ENCODE data around the gene COX7B2. TPM values are rescaled to one million over a fixed set of nuclear protein-coding genes. Genes with fewer than 3 reads are reported as not detected.

Gene COX7B2
- total RNA-seq, 1 experiment from 2014 or later: 15.4 TPM

DNA sequence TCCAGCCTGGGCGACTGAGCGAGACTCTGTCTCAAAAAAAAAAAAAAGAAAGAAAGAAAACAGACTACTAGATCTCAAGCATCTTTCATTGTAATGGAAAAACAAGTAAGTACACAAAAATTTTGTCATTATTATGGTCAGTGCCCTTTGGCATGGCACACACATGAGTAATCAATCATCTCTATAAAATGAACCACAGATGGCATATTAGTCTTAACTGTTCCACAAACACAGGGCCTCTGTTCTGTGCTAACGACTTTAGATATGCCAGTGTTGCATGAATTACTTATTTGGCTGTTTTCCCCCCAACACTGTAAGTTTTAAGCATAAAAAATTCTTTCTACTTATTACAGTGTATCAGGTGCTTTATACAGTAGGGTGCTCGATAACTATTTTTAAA, 90.4 kb downstream of the COX7B2 start:
- no peak for TF ChIP-seq EZH2 (IDR thresholded peaks at IDR 0.05; ENCODE audit: low read depth)
- H3K4me2 ChIP-seq: no peak overlapping the region
- H3K27me3 ChIP-seq (ENCODE audit: insufficient read depth, low read depth): no peaks in the 10 kb centered on the region
- H4K20me1 ChIP-seq (ENCODE audit: insufficient read depth): no peaks in the 10 kb centered on the region
- no peaks in the 10 kb centered on the region for H3K9me3 ChIP-seq (ENCODE audit: insufficient read depth, low read depth)
- H3K4me3 ChIP-seq: no peak overlapping the region
- no peak overlapping the region for H2AFZ ChIP-seq
- H3K79me2 ChIP-seq (ENCODE audit: low read depth): no peaks in the 10 kb centered on the region
- POLR2A ChIA-PET (ENCODE audit: unreplicated experiment): no interaction called here
- no peak overlapping the region for H3K27ac ChIP-seq
- DNase-seq: no peak
- intact Hi-C loops (cut with micrococcal nuclease; ENCODE audit: unreplicated experiment): no loop called here
- H3K4me1 ChIP-seq (replicated peaks; ENCODE audit: insufficient read depth): no peaks in the 10 kb centered on the region
- H3K36me3 ChIP-seq (ENCODE audit: low read depth): no peaks in the 10 kb centered on the region
- no peaks in the 10 kb centered on the region for H3K9me2 ChIP-seq (ENCODE audit: insufficient read depth)
- CTCF ChIA-PET: no interaction called here
- H3F3A ChIP-seq (ENCODE audit: insufficient read depth, low read depth): no peaks in the 10 kb centered on the region
- BruUV-seq (replicated peaks): no TSS peak

- H3K9me3 ChIP-seq (ENCODE audit: insufficient read depth, low read depth): no peaks in the 10 kb centered on the region
- no peak overlapping the region for H2AFZ ChIP-seq
- no peak for TF ChIP-seq EZH2 (IDR thresholded peaks at IDR 0.05; ENCODE audit: low read depth)
- no peak for TF ChIP-seq CTCF (conservative IDR thresholded peaks at IDR 0.05)
- H3K27ac ChIP-seq: no peak overlapping the region
- no peak overlapping the region for H3K4me3 ChIP-seq
- DNase-seq: no peak
- no peaks in the 10 kb centered on the region for H3K36me3 ChIP-seq (ENCODE audit: low read depth)
- BruUV-seq (replicated peaks): no TSS peak
- H3K4me2 ChIP-seq: no peak overlapping the region
- no peaks in the 10 kb centered on the region for H3K4me1 ChIP-seq (replicated peaks; ENCODE audit: insufficient read depth)
- H3F3A ChIP-seq (ENCODE audit: insufficient read depth, low read depth): no peaks in the 10 kb centered on the region
- H4K20me1 ChIP-seq (ENCODE audit: insufficient read depth): no peaks in the 10 kb centered on the region
- intact Hi-C loops (cut with micrococcal nuclease; ENCODE audit: unreplicated experiment): no loop called here
- H3K9me2 ChIP-seq (ENCODE audit: insufficient read depth): no peaks in the 10 kb centered on the region
- no peaks in the 10 kb centered on the region for H3K79me2 ChIP-seq (ENCODE audit: low read depth)
- ChIA-PET CTCF (no interaction called here), POLR2A (ENCODE audit: unreplicated experiment) (no interaction called here)
- H3K27me3 ChIP-seq (ENCODE audit: insufficient read depth, low read depth): no peaks in the 10 kb centered on the region
These were observed 91.2 kb downstream of the COX7B2 start for GRCh38 chr4:46817806-46818205.

- no peaks in the 10 kb centered on the region for H3K4me1 ChIP-seq (replicated peaks; ENCODE audit: insufficient read depth)
- no peaks in the 10 kb centered on the region for H4K20me1 ChIP-seq (ENCODE audit: insufficient read depth)
- H3K9me2 ChIP-seq (ENCODE audit: insufficient read depth): no peaks in the 10 kb centered on the region
- no peak overlapping the region for H2AFZ ChIP-seq
- DNase-seq: no peak
- ChIA-PET POLR2A (ENCODE audit: unreplicated experiment) (no interaction called here), CTCF (no interaction called here)
- H3F3A ChIP-seq (ENCODE audit: insufficient read depth, low read depth): no peaks in the 10 kb centered on the region
- H3K4me3 ChIP-seq: no peak overlapping the region
- H3K79me2 ChIP-seq (ENCODE audit: low read depth): no peaks in the 10 kb centered on the region
- H3K9me3 ChIP-seq (ENCODE audit: insufficient read depth, low read depth): no peaks in the 10 kb centered on the region
- intact Hi-C loops (cut with micrococcal nuclease; ENCODE audit: unreplicated experiment): no loop called here
- H3K4me2 ChIP-seq: no peak overlapping the region
- H3K27me3 ChIP-seq (ENCODE audit: insufficient read depth, low read depth): no peaks in the 10 kb centered on the region
- no peak for TF ChIP-seq EZH2 (IDR thresholded peaks at IDR 0.05; ENCODE audit: low read depth)
- TF ChIP-seq CTCF (conservative IDR thresholded peaks at IDR 0.05): no peak
- no peak overlapping the region for H3K27ac ChIP-seq
- no peaks in the 10 kb centered on the region for H3K36me3 ChIP-seq (ENCODE audit: low read depth)
- BruUV-seq (replicated peaks): no TSS peak
These were observed 104.1 kb downstream of the COX7B2 start for GRCh38 chr4:46804781-46805413.

DNA sequence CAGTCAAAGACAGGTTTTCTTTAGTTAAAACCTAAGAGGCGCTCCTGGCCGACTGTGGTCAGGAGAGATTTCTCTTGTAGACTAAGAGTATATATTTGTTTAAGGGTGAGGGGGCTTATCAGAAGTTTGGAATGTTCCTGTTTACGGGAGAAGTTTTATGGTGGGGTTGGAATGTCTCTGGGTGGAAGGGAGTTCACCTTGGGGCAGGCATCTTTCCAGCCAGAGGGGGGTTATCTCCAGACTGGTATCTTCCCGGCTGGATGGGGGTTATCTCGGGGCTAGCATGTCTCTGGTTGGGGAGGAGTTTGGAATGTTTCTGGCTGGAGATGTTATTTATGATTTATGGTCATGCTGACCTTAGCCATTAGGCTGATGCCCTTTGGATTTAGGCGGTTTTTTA, 116.0 kb downstream of the COX7B2 start:
- no peak overlapping the region for H3K4me3 ChIP-seq
- H3K9me3 ChIP-seq (ENCODE audit: insufficient read depth, low read depth): no peaks in the 10 kb centered on the region
- POLR2A ChIA-PET (ENCODE audit: unreplicated experiment): no interaction called here
- no peaks in the 10 kb centered on the region for H3F3A ChIP-seq (ENCODE audit: insufficient read depth, low read depth)
- intact Hi-C loops (cut with micrococcal nuclease; ENCODE audit: unreplicated experiment): no loop called here
- H3K4me2 ChIP-seq: no peak overlapping the region
- H3K9me2 ChIP-seq (ENCODE audit: insufficient read depth): no peaks in the 10 kb centered on the region
- BruUV-seq (replicated peaks): no TSS peak
- no peaks in the 10 kb centered on the region for H3K79me2 ChIP-seq (ENCODE audit: low read depth)
- no peak overlapping the region for H2AFZ ChIP-seq
- CTCF ChIA-PET: no interaction called here
- no peaks in the 10 kb centered on the region for H3K36me3 ChIP-seq (ENCODE audit: low read depth)
- H4K20me1 ChIP-seq (ENCODE audit: insufficient read depth): no peaks in the 10 kb centered on the region
- H3K27ac ChIP-seq: no peak overlapping the region
- H3K4me1 ChIP-seq (replicated peaks; ENCODE audit: insufficient read depth): no peaks in the 10 kb centered on the region
- no peak for TF ChIP-seq EZH2 (IDR thresholded peaks at IDR 0.05; ENCODE audit: low read depth)
- no peaks in the 10 kb centered on the region for H3K27me3 ChIP-seq (ENCODE audit: insufficient read depth, low read depth)
- no peak for DNase-seq
